Heart right ventricle (tissue), 16 donors: ENCODE measurements around the gene TCIRG1. TPM values are rescaled to one million over a fixed set of nuclear protein-coding genes. Genes with fewer than 3 reads are reported as not detected.

Experiments used
- ATAC-seq, 8 donors: fragments of 200-7000 bp; cut with Tn5 transposase; one replicate each; pipeline ENCODE4 v1.9.1; 2020; ENCODE audit warnings: mild to moderate bottlenecking in 8 of 8, moderate library complexity in 8 of 8, moderate number of reproducible peaks in 1 of 8
- DNase-seq, 2 donors: peaks; one replicate each; pipeline ENCODE4 v3.0.0-alpha.2; 2020
- H3K27ac ChIP-seq, 10 donors: fragments of 200-600 bp; sonication (generic) in 2 of 10; one replicate each; pipeline versions ENCODE4 v1.5.0 to v1.8.0; 2020 to 2022; ENCODE audit warnings: mild to moderate bottlenecking in 3 of 10
- H3K27me3 ChIP-seq, 7 donors: fragments of 200-600 bp; one replicate each; pipeline ENCODE4 v1.8.0; 2021 to 2022; ENCODE audit warnings: mild to moderate bottlenecking in 2 of 7
- H3K36me3 ChIP-seq, 9 donors: fragments of 200-600 bp; sonication (generic) in 1 of 9; one replicate each; pipeline versions ENCODE4 v1.5.0 to v1.8.0; 2020 to 2022; ENCODE audit warnings: mild to moderate bottlenecking in 2 of 9
- H3K4me1 ChIP-seq, 9 donors: fragments of 200-600 bp; sonication (generic) in 1 of 9; one replicate each; pipeline versions ENCODE4 v1.5.0 to v1.8.0; 2020 to 2022; ENCODE audit warnings: mild to moderate bottlenecking in 4 of 9
- H3K4me3 ChIP-seq, 10 donors: fragments of 200-600 bp; sonication (generic) in 2 of 10; one replicate each; pipeline versions ENCODE4 v1.5.0 to v1.8.0; 2020 to 2022; ENCODE audit warnings: mild to moderate bottlenecking in 7 of 10, moderate library complexity in 2 of 10
- H3K9me3 ChIP-seq, 11 donors: fragments of 200-600 bp in 10 of 11; sonication (generic) in 2 of 11; one replicate each; pipeline versions ENCODE4 v1.5.0 to v1.8.0; 2013 to 2022; ENCODE audit warnings: mild to moderate bottlenecking in 2 of 11, control low read depth in 1 of 11, moderate library complexity in 1 of 11
- CTCF ChIP-seq, 9 donors: fragments of 200-600 bp; sonication (generic) in 2 of 9; IDR thresholded peaks; one replicate each; pipeline versions ENCODE4 v1.5.0 to v1.8.0; 2021 to 2022; ENCODE audit warnings: antibody characterized with exemption in 9 of 9, mild to moderate bottlenecking in 5 of 9, moderate library complexity in 1 of 9
- WGBS, 2 donors: extraction: QIAGEN DNeasy Blood & Tissue Kit; methylation state at CpG; one replicate each; pipeline ENCODE4 v1.1.7; 2013; ENCODE audit warnings: inconsistent platforms in 1 of 2; 5-methylcytosine and 5-hydroxymethylcytosine counted together
- intact Hi-C, 10 donors: fragments of 100-400 bp; cut with DNase I; formaldehyde crosslinking; loops; one replicate each; pipeline versions ENCODE4 v1.11.1 to v1.14.2; 2022
- polyA plus RNA-seq, 2 donors: library from polyadenylated mRNA; stranded (reverse); fragments of 200-250 nt; gene quantifications; one replicate each; pipeline ENCODE4 v1.2.3, GENCODE V29; 2013
- total RNA-seq, 10 donors: library from RNA; stranded (reverse); fragmentation: NEBNext Ultra II Directional in 3 of 10; extraction: Animal tissue kit (Norgen Biotek cat#: 25700) in 3 of 10; gene quantifications; one replicate each; pipeline versions ENCODE4 v1.2.1 to v1.2.4, GENCODE V29; 2021 to 2023
- donor health status: Arrhythmogenic right ventricular cardiomyopathy.
- donor health status: ischemic (EF 13 %, LVEDD 7.1; RV severe dilation, severe dysfunction).
- donor health status: healthy with polysubstance abuse.
- donor health status: DM: no; HTN: yes; CAD: no.
- donor health status: DM: no; HTN: no; CAD: no.
- donor health status: ischemic (EF 25% LVEDD 6.9; RV normal size, moderate dysfunction).
- donor health status: ischemic (EF 25% LVEDD 5.7; RV mildly dilated, moderate dysfunction).
- donor health status: healthy.
- donor health status: DM: yes; HTN: yes; CAD: no.
- donor health status: Ischemic cardiomyopathy.
- donor health status: ischemic (EF 35%, LVEDD 5.7; RV mildly dilated, moderate dysfunction).
- donor health status: nonischemic (EF 11% LVEDD 7.7; RV severe dilation, severe dysfunction).
- donor health status: DM: yes; HTN: yes; CAD: no.
- donor health status: PGD.
- donor health status: ischemic (EF 29% LVEDD 5.4; RV normal size, mild dysfunction).
- donor health status: nonischemic (EF 23%, LVEDD 6.1; RV moderate dilation, normal function).

TCIRG1 gene
- total and polyA plus RNA-seq, 12 donors = 7.9 to 91.4 (median 15.1) TPM

- ATAC-seq = no peak
- no peaks in the 10 kb centered on the region for H3K9me3 ChIP-seq
- no peaks in the 10 kb centered on the region for H3K27me3 ChIP-seq
- peak in 1 of 2 donors; percentile 21 for DNase-seq
- WGBS, 2 donors = 67 to 74% methylated on average over 27 of the region's 27 CpGs
- no peaks in the 10 kb centered on the region for H3K36me3 ChIP-seq
- no peak for TF ChIP-seq CTCF (IDR thresholded peaks at IDR 0.05)
- peaks cover 10 to 59% (median 28%) of the 10 kb centered on the region in 9 donors for H3K4me1 ChIP-seq
- no peak overlapping the region for H3K4me3 ChIP-seq
- intact Hi-C loops = loop anchor here in 2 of 10 donors (10.0 kb wide), 1 partner anchor 196 kb away; no protein-coding TSS in a partner anchor
- H3K27ac ChIP-seq = peak overlapping the region in 2 of 10 donors; percentile 85 to 95
Measured at GRCh38 chr11:68008381-68009337, 30.2 kb upstream of the TCIRG1 start.

GRCh38 chr11:68009391-68010089 lies 29.3 kb upstream of the TCIRG1 start:
- TF ChIP-seq CTCF (IDR thresholded peaks at IDR 0.05) = peak in 1 of 9 donors; percentile 11
- H3K4me3 ChIP-seq = peak overlapping the region in 8 of 10 donors; percentile 27 to 55 (median 40)
- ATAC-seq (no peak), DNase-seq (no peak)
- WGBS, 2 donors = 50 to 54% methylated on average over 12 of the region's 12 CpGs
- no peaks in the 10 kb centered on the region for H3K36me3 ChIP-seq
- no peaks in the 10 kb centered on the region for H3K27me3 ChIP-seq
- H3K27ac ChIP-seq = peak overlapping the region; percentile 69 to 95 (median 81)
- peaks cover 10 to 62% (median 22%) of the 10 kb centered on the region in 9 donors for H3K4me1 ChIP-seq
- no peaks in the 10 kb centered on the region for H3K9me3 ChIP-seq
- intact Hi-C loops = loop anchor here in 3 of 10 donors (10.0 kb wide), 1 partner anchor 195 kb away; no protein-coding TSS in a partner anchor

GRCh38 chr11:68010090-68011041 lies 28.5 kb upstream of the TCIRG1 start, which contains the start of gene ALDH3B1:
ALDH3B1 (plus strand) TSS chr11:68010327; CDS start chr11:68015298, 4,971 bp downstream.
- DNase-seq (peak; percentile 82 to 90), ATAC-seq (peak; percentile 79 to 88 (median 85))
- no peaks in the 10 kb centered on the region for H3K27me3 ChIP-seq
- 20 to 21% methylated on average over 33 of the region's 33 CpGs for WGBS, 2 donors
- peak within 1 kb of the TSS; percentile 69 to 95 (median 81) for H3K27ac ChIP-seq
- peak within 1 kb of the TSS in 9 of 10 donors; percentile 24 to 55 (median 39) for H3K4me3 ChIP-seq
- H3K36me3 ChIP-seq = no peaks in the 10 kb centered on the region
- no peak for TF ChIP-seq CTCF (IDR thresholded peaks at IDR 0.05)
- no peaks in the 10 kb centered on the region for H3K9me3 ChIP-seq
- peaks cover 10 to 66% (median 20%) of the 10 kb centered on the region in 9 donors for H3K4me1 ChIP-seq
- intact Hi-C loops = loop anchor here in 1 of 10 donors (10.0 kb wide), 1 partner anchor 194 kb away; no protein-coding TSS in a partner anchor
